Eye (tissue), 1 donor: ENCODE measurements around the gene DLGAP4.

ENCODE experiments used
- DNase-seq: peaks from one replicate; pipeline ENCODE4 v3.0.0-alpha.2; 2015

DLGAP4 gene

GRCh38 chr20:36384022-36384619, 78.0 kb downstream of the DLGAP4 start:
- DNase-seq: peak; percentile 87

GRCh38 chr20:36385503-36385902, 79.4 kb downstream of the DLGAP4 start:
- peak; percentile 71 for DNase-seq

- DNase-seq: no peak
These were observed 80.1 kb downstream of the DLGAP4 start for GRCh38 chr20:36386236-36386635.

- DNase-seq: no peak
These were observed 84.1 kb downstream of the DLGAP4 start for GRCh38 chr20:36390269-36390668.

GRCh38 chr20:36390719-36391415, 84.7 kb downstream of the DLGAP4 start:
- no peak for DNase-seq

GRCh38 chr20:36391456-36391855, 85.3 kb downstream of the DLGAP4 start:
- no peak for DNase-seq

- no peak for DNase-seq
These were observed 85.8 kb downstream of the DLGAP4 start for GRCh38 chr20:36391955-36392354.

- DNase-seq: no peak
These were observed 86.8 kb downstream of the DLGAP4 start for GRCh38 chr20:36392989-36393388.

- peak; percentile 61 for DNase-seq
These were observed 88.3 kb downstream of the DLGAP4 start for GRCh38 chr20:36394340-36394965.

- DNase-seq: no peak
These were observed 90.2 kb downstream of the DLGAP4 start for GRCh38 chr20:36396340-36396739.

- no peak for DNase-seq
These were observed 90.9 kb downstream of the DLGAP4 start for GRCh38 chr20:36396847-36397630.

- DNase-seq: no peak
These were observed 92.4 kb downstream of the DLGAP4 start for GRCh38 chr20:36398515-36398914.

GRCh38 chr20:36399147-36399968, 93.2 kb downstream of the DLGAP4 start:
- peak; percentile 35 for DNase-seq

- DNase-seq: no peak
These were observed 93.9 kb downstream of the DLGAP4 start for GRCh38 chr20:36399969-36400545.

GRCh38 chr20:36400909-36401735, 95.0 kb downstream of the DLGAP4 start:
- no peak for DNase-seq

GRCh38 chr20:36402708-36403107, 96.6 kb downstream of the DLGAP4 start:
- no peak for DNase-seq

GRCh38 chr20:36404435-36404978, 98.4 kb downstream of the DLGAP4 start:
- no peak for DNase-seq

GRCh38 chr20:36405255-36405654, 99.1 kb downstream of the DLGAP4 start:
- DNase-seq: no peak

- no peak for DNase-seq
These were observed 101.1 kb downstream of the DLGAP4 start for GRCh38 chr20:36407199-36407733.

- DNase-seq: peak; percentile 53
These were observed 102.1 kb downstream of the DLGAP4 start for GRCh38 chr20:36408219-36408618.
